Measurements from ENCODE around the gene AMBRA1.

- TF ChIP-seq CTCF (IDR thresholded peaks at IDR 0.05; ENCODE audit: borderline replicate concordance, extremely low read depth, low read length, poor library complexity, severe bottlenecking) (peak; percentile 80), EZH2 (IDR thresholded peaks at IDR 0.05; ENCODE audit: borderline replicate concordance, low read depth, low read length, severe bottlenecking) (no peak)
Observed at GRCh38 chr11:46489656-46490560, 103.9 kb downstream of the AMBRA1 start.
